GM19438 (cell line): ENCODE results near the gene EXD3.
"Not testable (repeated sequence)": the region's sequence is repeated elsewhere in the genome, so short reads cannot be mapped to it uniquely, and the experiment has no call there.

ENCODE experiments used
- ATAC-seq: cut with Tn5 transposase; IDR thresholded peaks from one replicate; pipeline ENCODE4 v1.9.1; 2021; ENCODE audit warnings: low read depth; ENCODE audit not compliant: unreplicated experiment

The EXD3 gene

DNA sequence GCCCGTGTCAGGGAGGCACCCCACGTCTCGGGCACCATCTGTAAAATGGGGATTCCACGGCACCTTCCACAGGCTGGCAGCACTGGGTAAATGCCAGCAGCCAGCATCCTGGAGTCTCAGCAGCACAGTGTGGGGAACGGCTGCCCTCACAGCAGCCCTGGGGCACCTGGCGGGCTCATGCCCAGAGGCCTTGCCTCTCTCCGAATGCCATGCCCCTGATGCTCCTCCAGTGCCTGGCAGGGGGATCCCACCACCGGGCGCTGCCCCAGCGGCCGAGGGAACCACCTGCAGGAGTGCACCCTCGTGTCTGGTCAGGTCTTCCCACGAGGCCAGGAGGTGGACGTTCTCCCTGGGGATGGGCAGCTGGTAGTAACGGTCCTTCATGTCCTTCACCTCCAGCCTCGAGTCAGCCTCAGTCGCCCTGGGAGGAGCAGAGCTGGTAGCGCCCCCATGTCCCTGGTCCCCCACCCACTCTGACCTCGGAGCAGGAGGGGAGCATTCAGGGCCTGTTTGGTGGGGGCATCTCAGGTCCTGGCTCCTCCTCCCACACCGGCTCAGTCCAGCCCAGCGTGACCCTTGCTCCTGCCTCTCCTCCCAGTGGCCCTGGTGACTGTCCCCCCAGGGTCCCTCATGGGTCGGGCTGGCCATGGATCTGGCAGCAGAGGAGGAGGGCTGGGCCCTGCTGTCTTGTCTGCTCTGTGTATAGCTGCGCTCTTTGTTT is 71.0 kb downstream of the EXD3 start:
- ATAC-seq, result no peak

DNA sequence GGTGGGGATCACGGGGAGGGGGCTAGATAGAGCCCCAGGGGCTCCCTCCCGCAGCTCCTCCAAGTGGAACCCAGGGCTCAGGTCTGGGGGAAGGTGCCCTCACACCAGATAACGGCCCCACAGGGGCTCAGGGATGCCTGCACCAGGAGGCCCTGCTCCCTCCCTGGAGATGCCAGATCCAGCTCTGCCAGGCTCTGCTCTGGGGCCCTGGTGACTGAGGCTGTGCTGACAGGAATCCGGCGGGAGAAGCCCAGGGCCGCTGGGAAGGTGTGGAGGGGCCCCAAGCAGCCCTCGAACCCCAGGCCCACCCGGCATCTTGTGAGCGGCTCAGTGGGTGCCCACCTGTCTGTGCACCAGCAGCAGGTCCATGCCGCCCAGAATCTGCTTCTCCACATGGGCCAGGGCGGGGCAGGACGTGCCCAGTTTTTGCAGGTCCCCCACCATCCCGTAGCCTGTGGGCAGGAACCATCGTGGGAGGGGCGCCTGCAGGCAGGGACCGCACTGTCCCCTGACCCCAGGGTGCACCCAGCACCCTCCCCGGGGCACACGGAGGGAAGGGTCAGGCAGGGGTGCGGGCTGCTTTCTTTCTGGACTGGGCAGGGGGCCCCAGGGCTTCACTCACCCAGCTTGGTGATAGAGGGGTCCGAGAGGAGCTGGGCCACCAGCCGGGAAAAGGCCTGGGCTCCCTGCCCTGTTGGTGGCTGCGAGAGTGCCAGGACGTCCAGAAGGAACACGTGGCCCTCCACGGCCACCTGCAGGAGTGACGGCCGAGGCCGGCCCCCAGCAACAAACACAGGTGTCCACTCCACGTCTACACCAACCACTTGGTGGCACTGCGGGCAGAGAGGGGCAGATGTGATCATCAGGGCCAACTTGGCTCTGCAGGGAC is 72.0 kb downstream of the EXD3 start:
- no peak for ATAC-seq

DNA sequence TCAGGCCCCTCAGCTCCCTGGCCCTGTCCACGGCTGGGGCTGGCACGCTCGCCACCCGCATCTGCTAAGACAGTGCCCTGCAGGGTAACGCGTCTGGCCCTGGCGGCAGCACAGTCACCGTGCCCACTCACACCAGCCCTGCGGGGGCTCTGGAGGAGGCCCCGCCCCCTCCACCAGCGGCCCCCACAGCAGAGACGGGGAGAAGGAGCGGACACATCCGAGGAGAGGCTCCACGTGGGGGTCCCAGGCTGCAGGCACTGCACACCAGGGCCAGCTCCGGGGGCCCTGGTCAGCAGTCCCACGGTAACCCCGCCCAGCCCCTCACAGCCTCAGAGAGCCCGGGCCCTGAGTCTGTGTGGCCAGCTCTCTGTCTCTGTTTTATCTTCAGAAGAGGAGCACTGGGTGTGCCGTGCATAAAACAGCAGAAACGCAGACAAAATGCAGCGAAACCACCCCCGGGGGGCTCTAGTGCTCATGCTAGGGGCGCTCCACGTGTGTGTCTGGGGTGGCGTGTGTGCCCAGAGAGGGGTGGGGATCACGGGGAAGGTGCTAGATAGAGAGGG is 73.4 kb downstream of the EXD3 start:
- ATAC-seq, result no peak

GRCh38 chr9:137348769-137349470 is 74.0 kb downstream of the EXD3 start:
- ATAC-seq, result no peak

DNA sequence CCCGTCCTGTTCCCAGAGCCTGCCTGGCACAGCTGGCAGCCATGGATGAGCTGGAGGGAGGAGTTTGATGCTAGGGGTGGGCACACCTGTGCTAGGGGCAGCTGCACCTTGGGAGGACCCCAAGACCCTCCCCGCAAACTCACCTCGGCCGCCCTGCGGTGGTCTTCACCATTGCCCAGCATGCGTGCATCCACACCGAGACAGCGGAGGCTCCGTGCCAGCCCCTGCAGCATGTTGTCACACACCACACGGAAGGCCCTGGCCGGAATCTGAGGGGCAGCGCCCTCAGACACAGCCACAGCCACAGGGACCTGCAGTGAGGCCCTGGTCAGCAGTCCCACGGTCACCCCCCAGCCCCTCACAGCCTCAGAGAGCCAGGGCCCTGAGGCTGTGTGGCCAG is 75.0 kb downstream of the EXD3 start:
- no peak for ATAC-seq

- no peak for ATAC-seq
Observed at GRCh38 chr9:137342482-137342881, 80.5 kb downstream of the EXD3 start.

- ATAC-seq, result no peak
Observed at GRCh38 chr9:137341227-137341626, 81.7 kb downstream of the EXD3 start.

GRCh38 chr9:137339908-137340462 is 83.0 kb downstream of the EXD3 start:
- not testable (repeated sequence) for ATAC-seq

GRCh38 chr9:137339045-137339907 is 83.7 kb downstream of the EXD3 start:
- no peak for ATAC-seq

DNA sequence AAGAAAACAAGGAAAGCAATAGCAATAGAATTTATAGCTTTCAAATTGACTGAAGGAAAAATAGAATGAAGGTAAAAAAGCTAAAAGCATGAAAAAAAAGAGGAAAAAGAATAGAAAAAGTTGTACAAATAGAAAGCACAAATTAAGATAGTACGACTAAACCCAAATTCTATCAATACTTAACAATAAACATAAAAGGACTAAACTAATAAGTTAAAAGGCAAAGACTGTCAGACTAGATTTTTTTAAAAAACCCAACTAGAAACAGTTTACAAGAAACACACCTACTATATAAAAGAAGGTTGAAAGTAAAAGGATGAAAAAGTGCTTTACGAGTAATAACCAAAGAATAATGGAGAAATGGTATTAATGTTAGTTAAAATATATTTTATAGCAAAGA is 86.2 kb downstream of the EXD3 start:
- ATAC-seq, result no peak

DNA sequence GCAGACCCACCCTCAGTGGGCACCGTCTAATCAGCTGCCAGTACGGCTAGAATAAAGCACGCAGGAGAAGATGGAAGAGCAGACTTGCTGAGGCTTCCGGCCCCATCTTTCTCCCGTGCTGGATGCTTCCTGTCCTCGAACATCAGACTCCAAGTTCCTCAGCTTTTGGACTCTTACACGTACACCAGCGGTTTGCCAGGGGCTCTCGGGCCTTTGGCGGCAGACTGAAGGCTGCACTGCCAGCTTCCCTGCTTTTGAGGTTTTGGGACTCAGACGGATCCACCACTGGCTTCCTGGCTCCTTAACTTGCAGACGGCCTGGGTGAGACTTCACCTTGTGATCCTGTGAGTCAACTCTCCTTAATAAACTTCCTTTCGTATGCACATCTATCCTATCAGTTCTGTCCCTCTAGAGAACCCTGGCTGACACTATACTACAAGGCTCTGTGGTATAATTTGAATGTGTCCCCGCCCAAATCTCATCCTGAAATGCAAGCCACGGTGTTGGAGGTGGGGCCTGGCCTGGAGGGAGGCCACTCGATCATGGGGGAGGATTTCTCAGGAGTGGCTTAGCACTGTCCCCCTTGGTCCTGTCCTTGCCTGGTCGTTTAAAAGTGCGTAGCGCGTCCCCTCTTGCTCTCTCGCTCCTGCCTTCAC is 89.8 kb downstream of the EXD3 start:
- ATAC-seq, result no peak

GRCh38 chr9:137331929-137332328 is 91.0 kb downstream of the EXD3 start:
- ATAC-seq, result no peak

GRCh38 chr9:137330689-137331088 is 92.3 kb downstream of the EXD3 start:
- no peak for ATAC-seq

DNA sequence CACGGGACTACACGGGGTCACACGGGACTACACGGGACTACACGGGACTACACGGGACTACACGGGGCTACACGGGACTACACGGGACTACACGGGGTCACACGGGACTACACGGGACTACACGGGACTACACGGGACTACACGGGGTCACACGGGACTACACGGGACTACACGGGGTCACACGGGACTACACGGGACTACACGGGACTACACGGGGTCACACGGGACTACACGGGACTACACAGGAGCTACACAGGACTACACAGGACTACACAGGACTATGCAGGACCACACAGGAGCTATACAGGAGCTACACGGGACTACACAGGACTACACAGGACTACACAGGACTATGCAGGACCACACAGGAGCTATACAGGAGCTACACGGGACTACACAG is 93.4 kb downstream of the EXD3 start:
- not testable (repeated sequence) for ATAC-seq

DNA sequence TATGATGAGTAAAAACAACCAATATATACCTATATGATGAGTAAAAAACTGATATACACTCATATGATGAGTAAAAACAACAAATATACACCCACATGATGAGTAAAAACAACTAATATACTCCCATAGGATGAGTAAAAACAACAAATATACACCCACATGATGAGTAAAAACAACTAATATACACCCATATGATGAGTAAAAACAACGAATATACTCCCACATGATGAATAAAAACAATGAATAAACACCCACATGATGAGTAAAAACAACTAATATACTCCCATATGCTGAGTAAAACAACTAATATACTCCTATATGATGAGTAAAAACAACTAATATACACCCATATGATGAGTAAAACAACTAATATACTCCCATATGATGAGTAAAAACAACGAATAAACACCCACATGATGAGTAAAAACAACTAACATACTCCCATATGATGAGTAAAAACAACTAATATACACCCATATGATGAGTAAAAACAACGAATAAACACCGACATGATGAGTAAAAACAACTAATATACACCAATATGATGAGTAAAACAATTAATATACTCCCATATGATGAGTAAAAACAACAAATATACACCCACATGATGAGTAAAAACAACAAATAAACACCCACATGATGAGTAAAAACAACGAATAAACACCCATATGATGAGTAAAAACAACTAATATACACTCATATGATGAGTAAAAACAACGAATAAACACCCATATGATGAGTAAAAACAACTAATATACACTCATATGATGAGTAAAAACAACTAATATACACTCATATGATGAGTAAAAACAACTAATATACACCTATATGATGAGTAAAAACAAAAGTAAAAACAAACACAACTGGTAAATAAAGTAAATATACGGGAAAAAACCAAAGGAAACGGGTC is 95.1 kb downstream of the EXD3 start:
- ATAC-seq, result not testable (repeated sequence)

GRCh38 chr9:137326445-137327065 is 96.4 kb downstream of the EXD3 start:
- no peak for ATAC-seq

DNA sequence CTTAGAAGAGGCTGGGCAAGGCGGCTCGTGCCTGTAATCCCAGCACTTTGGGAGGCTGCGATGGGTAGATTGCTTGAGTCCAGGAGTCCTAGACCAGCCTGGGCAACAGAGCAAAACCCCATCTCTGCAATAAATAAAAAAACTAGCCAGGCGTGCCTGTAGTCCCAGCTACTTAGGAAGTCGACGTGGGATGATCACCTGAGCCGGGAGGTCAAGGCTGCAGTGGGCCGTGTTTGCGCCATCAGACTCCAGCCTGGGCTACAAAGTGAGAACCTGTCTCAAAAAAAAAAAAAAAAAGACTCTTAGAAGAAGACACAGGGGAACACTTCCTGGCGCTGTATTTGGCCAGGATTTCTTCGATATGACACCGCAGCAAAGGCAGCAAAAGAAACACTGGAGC is 97.2 kb downstream of the EXD3 start:
- no peak for ATAC-seq

DNA sequence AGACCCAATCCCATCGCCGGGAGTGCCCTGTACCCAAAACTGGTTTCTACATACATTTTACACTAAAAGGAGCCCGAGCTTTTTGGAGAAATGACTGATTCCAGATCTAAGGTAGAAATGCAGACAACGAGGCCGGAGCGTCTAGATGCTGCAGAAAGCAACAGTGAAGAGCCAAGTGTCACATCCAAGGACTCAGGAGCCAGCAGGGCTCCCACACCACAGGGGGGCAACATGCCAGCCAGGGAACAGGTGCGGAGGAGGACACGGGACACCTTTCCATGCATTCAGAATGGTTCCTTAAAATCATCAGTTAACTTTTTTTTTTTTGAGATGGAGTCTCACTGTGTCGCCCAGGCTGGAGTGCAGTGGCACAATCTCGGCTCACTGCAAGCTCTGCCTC is 97.8 kb downstream of the EXD3 start:
- no peak for ATAC-seq
